ENCODE data around the gene PLCB2. TPM values are rescaled to one million over a fixed set of nuclear protein-coding genes. Genes with fewer than 3 reads are reported as not detected.

PLCB2 gene
- total and polyA plus RNA-seq, 4 donors = 7.6 to 21.8 (median 16.5) TPM

- H3K27me3 ChIP-seq (ENCODE audit: control insufficient read depth, insufficient read depth, low read length) = peaks cover 19% of the 10 kb centered on the region
- no peaks in the 10 kb centered on the region for H3K9me3 ChIP-seq (ENCODE audit: control insufficient read depth, insufficient read depth, low read length)
- no peak overlapping the region for H3K4me3 ChIP-seq (ENCODE audit: low read depth, low read length)
- peaks cover 51% of the 10 kb centered on the region for H3K36me3 ChIP-seq (ENCODE audit: control insufficient read depth, insufficient read depth, low read length)
- no peak overlapping the region for H3K27ac ChIP-seq (ENCODE audit: low read depth, low read length)
- 59% methylated on average over 20 of the region's 26 CpGs for WGBS (ENCODE audit: insufficient coverage)
- peaks cover 7% of the 10 kb centered on the region for H3K4me1 ChIP-seq (ENCODE audit: control insufficient read depth, insufficient read depth, low read length)
- peak in 2 of 6 donors; percentile 80 to 83 for DNase-seq (ENCODE audit: low read depth in 4 of 6, low spot score in 6 of 6)
Observed at GRCh38 chr15:40274350-40275274, 33.1 kb downstream of the PLCB2 start.

DNA sequence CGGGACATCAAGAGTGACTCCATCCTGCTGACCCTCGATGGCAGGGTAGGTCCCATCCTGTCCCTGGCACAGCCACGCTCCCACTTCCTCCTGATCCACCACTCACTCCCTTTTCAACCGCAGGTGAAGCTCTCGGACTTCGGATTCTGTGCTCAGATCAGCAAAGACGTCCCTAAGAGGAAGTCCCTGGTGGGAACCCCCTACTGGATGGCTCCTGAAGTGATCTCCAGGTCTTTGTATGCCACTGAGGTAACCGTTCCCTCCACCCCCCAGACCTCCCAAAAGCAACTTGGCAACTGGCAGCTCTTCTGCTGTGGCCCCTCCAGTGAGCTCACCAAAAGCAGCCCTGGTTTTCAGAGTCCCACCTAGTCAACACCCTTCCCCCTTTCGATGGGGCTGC, 34.3 kb downstream of the PLCB2 start:
- Histone ChIP-seq H3K9me3 (ENCODE audit: control insufficient read depth, insufficient read depth, low read length) (no peaks in the 10 kb centered on the region), H3K36me3 (ENCODE audit: control insufficient read depth, insufficient read depth, low read length) (peaks cover 53% of the 10 kb centered on the region), H3K4me3 (ENCODE audit: low read depth, low read length) (no peak overlapping the region), H3K4me1 (ENCODE audit: control insufficient read depth, insufficient read depth, low read length) (peaks cover 3% of the 10 kb centered on the region), H3K27me3 (ENCODE audit: control insufficient read depth, insufficient read depth, low read length) (peaks cover 10% of the 10 kb centered on the region), H3K27ac (ENCODE audit: low read depth, low read length) (no peak overlapping the region)
- 76% methylated on average over 9 of the region's 9 CpGs for WGBS (ENCODE audit: insufficient coverage)
- no peak for DNase-seq (ENCODE audit: low read depth in 4 of 6, low spot score in 6 of 6)

GRCh38 chr15:40272485-40273056, 35.2 kb downstream of the PLCB2 start:
- DNase-seq (ENCODE audit: low read depth in 4 of 6, low spot score in 6 of 6) = no peak
- Histone ChIP-seq H3K4me1 (ENCODE audit: control insufficient read depth, insufficient read depth, low read length) (no peaks in the 10 kb centered on the region), H3K9me3 (ENCODE audit: control insufficient read depth, insufficient read depth, low read length) (no peaks in the 10 kb centered on the region), H3K27me3 (ENCODE audit: control insufficient read depth, insufficient read depth, low read length) (peaks cover 2% of the 10 kb centered on the region), H3K36me3 (ENCODE audit: control insufficient read depth, insufficient read depth, low read length) (peaks cover 56% of the 10 kb centered on the region), H3K27ac (ENCODE audit: low read depth, low read length) (no peak overlapping the region), H3K4me3 (ENCODE audit: low read depth, low read length) (no peak overlapping the region)
- WGBS (ENCODE audit: insufficient coverage) = 79% methylated on average over 20 of the region's 20 CpGs

GRCh38 chr15:40271685-40272484, 35.9 kb downstream of the PLCB2 start:
- H3K4me3 ChIP-seq (ENCODE audit: low read depth, low read length) = no peak overlapping the region
- H3K27ac ChIP-seq (ENCODE audit: low read depth, low read length) = no peak overlapping the region
- no peaks in the 10 kb centered on the region for H3K27me3 ChIP-seq (ENCODE audit: control insufficient read depth, insufficient read depth, low read length)
- WGBS (ENCODE audit: insufficient coverage) = 77% methylated on average over 24 of the region's 25 CpGs
- no peaks in the 10 kb centered on the region for H3K4me1 ChIP-seq (ENCODE audit: control insufficient read depth, insufficient read depth, low read length)
- H3K36me3 ChIP-seq (ENCODE audit: control insufficient read depth, insufficient read depth, low read length) = peaks cover 60% of the 10 kb centered on the region
- no peak for DNase-seq (ENCODE audit: low read depth in 4 of 6, low spot score in 6 of 6)
- no peaks in the 10 kb centered on the region for H3K9me3 ChIP-seq (ENCODE audit: control insufficient read depth, insufficient read depth, low read length)

- Histone ChIP-seq H3K4me1 (ENCODE audit: control insufficient read depth, insufficient read depth, low read length) (peaks cover 3% of the 10 kb centered on the region), H3K9me3 (ENCODE audit: control insufficient read depth, insufficient read depth, low read length) (no peaks in the 10 kb centered on the region), H3K27me3 (ENCODE audit: control insufficient read depth, insufficient read depth, low read length) (no peaks in the 10 kb centered on the region), H3K36me3 (ENCODE audit: control insufficient read depth, insufficient read depth, low read length) (peaks cover 70% of the 10 kb centered on the region), H3K4me3 (ENCODE audit: low read depth, low read length) (no peak overlapping the region), H3K27ac (ENCODE audit: low read depth, low read length) (no peak overlapping the region)
- 89% methylated on average over 10 of the region's 11 CpGs for WGBS (ENCODE audit: insufficient coverage)
- DNase-seq (ENCODE audit: low read depth in 4 of 6, low spot score in 6 of 6) = no peak
Observed at GRCh38 chr15:40270246-40270995, 37.3 kb downstream of the PLCB2 start.

- H3K9me3 ChIP-seq (ENCODE audit: control insufficient read depth, insufficient read depth, low read length) = no peaks in the 10 kb centered on the region
- 83% methylated on average over 4 of the region's 4 CpGs for WGBS (ENCODE audit: insufficient coverage)
- no peak overlapping the region for H3K27ac ChIP-seq (ENCODE audit: low read depth, low read length)
- no peak overlapping the region for H3K4me3 ChIP-seq (ENCODE audit: low read depth, low read length)
- H3K27me3 ChIP-seq (ENCODE audit: control insufficient read depth, insufficient read depth, low read length) = no peaks in the 10 kb centered on the region
- peaks cover 75% of the 10 kb centered on the region for H3K36me3 ChIP-seq (ENCODE audit: control insufficient read depth, insufficient read depth, low read length)
- no peak for DNase-seq (ENCODE audit: low read depth in 4 of 6, low spot score in 6 of 6)
- H3K4me1 ChIP-seq (ENCODE audit: control insufficient read depth, insufficient read depth, low read length) = peaks cover 6% of the 10 kb centered on the region
Observed at GRCh38 chr15:40269604-40270003, 38.1 kb downstream of the PLCB2 start.

DNA sequence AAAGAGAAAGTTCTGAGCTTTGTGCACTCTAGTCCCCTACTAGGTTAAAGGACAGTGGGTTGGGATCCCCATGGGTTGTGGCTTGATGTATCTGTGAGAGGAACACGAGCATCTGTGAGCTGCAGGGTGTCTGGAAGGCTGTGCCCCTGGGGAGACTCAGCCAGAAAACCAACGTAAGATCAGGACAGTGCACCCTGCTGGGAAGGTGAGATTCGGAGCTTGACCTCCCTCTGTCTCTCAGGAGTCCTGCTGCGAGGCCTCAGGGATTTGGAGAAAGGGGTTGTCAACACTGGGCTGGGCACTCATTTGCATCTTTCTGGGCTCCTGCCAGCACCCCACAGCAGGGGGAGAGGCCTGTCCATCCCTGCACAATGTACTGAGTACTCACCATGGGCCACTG, 40.1 kb downstream of the PLCB2 start:
- no peak overlapping the region for H3K4me3 ChIP-seq (ENCODE audit: low read depth, low read length)
- no peaks in the 10 kb centered on the region for H3K27me3 ChIP-seq (ENCODE audit: control insufficient read depth, insufficient read depth, low read length)
- no peak for DNase-seq (ENCODE audit: low read depth in 4 of 6, low spot score in 6 of 6)
- WGBS (ENCODE audit: insufficient coverage) = 53% methylated on average over 3 of the region's 4 CpGs
- H3K9me3 ChIP-seq (ENCODE audit: control insufficient read depth, insufficient read depth, low read length) = no peaks in the 10 kb centered on the region
- H3K27ac ChIP-seq (ENCODE audit: low read depth, low read length) = no peak overlapping the region
- H3K36me3 ChIP-seq (ENCODE audit: control insufficient read depth, insufficient read depth, low read length) = peaks cover 58% of the 10 kb centered on the region
- peaks cover 9% of the 10 kb centered on the region for H3K4me1 ChIP-seq (ENCODE audit: control insufficient read depth, insufficient read depth, low read length)

DNA sequence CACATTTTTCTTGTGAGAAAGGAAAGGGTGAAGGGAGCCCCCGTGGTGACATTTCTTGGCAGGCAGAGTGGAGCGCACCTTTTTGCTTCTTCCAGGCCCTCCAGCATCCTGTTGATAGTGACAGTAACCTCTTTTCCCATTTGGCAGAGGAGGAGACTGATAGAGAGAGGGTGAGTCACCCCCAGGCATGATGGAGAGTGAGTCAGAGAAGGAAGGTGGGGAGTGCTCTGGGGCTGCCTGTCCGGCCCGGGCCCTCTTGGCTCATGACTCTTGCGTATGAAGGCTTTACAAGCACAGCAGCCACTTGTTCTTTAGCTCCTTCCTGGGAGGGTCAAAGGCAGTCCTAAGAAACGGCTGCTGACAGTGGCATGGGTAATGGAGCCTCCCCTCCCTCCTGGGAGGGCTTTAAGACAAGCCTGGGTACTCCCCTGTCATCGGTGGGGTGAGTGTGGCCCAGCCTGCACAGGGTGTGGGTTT, 40.9 kb downstream of the PLCB2 start:
- H3K27ac ChIP-seq (ENCODE audit: low read depth, low read length) = no peak overlapping the region
- H3K9me3 ChIP-seq (ENCODE audit: control insufficient read depth, insufficient read depth, low read length) = no peaks in the 10 kb centered on the region
- peaks cover 9% of the 10 kb centered on the region for H3K4me1 ChIP-seq (ENCODE audit: control insufficient read depth, insufficient read depth, low read length)
- peaks cover 50% of the 10 kb centered on the region for H3K36me3 ChIP-seq (ENCODE audit: control insufficient read depth, insufficient read depth, low read length)
- DNase-seq (ENCODE audit: low read depth in 4 of 6, low spot score in 6 of 6) = no peak
- H3K27me3 ChIP-seq (ENCODE audit: control insufficient read depth, insufficient read depth, low read length) = no peaks in the 10 kb centered on the region
- H3K4me3 ChIP-seq (ENCODE audit: low read depth, low read length) = no peak overlapping the region
- 39% methylated on average over 5 of the region's 7 CpGs for WGBS (ENCODE audit: insufficient coverage)

DNA sequence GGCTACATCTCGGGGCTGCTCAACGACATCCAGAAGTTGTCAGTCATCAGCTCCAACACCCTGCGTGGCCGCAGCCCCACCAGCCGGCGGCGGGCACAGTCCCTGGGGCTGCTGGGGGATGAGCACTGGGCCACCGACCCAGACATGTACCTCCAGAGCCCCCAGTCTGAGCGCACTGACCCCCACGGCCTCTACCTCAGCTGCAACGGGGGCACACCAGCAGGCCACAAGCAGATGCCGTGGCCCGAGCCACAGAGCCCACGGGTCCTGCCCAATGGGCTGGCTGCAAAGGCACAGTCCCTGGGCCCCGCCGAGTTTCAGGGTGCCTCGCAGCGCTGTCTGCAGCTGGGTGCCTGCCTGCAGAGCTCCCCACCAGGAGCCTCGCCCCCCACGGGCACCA, 41.9 kb downstream of the PLCB2 start:
- Histone ChIP-seq H3K4me1 (ENCODE audit: control insufficient read depth, insufficient read depth, low read length) (peaks cover 9% of the 10 kb centered on the region), H3K9me3 (ENCODE audit: control insufficient read depth, insufficient read depth, low read length) (no peaks in the 10 kb centered on the region), H3K27ac (ENCODE audit: low read depth, low read length) (no peak overlapping the region), H3K4me3 (ENCODE audit: low read depth, low read length) (no peak overlapping the region), H3K36me3 (ENCODE audit: control insufficient read depth, insufficient read depth, low read length) (peaks cover 41% of the 10 kb centered on the region), H3K27me3 (ENCODE audit: control insufficient read depth, insufficient read depth, low read length) (no peaks in the 10 kb centered on the region)
- 91% methylated on average over 20 of the region's 20 CpGs for WGBS (ENCODE audit: insufficient coverage)
- no peak for DNase-seq (ENCODE audit: low read depth in 4 of 6, low spot score in 6 of 6)
